Large intestine (tissue), 3 donors: ENCODE data around the gene ITGA6. TPM values are rescaled to one million over a fixed set of nuclear protein-coding genes. Genes with fewer than 3 reads are reported as not detected.

Experiments
- DNase-seq, 2 donors: peaks; one replicate each; pipeline versions ENCODE4 v3.0.0 to v3.0.0-alpha.2; 2013
- H3K27ac ChIP-seq: one replicate; pipeline ENCODE4 v1.5.1; 2013; ENCODE audit warnings: low read length
- H3K27me3 ChIP-seq: 2 replicates; pipeline ENCODE4 v1.6.1; 2013; ENCODE audit warnings: low read length; ENCODE audit not compliant: control insufficient read depth, insufficient read depth
- H3K36me3 ChIP-seq: 2 replicates; pipeline ENCODE4 v1.6.1; 2013; ENCODE audit warnings: low read length; ENCODE audit not compliant: control insufficient read depth, insufficient read depth
- H3K4me1 ChIP-seq: one replicate; pipeline ENCODE4 v1.6.1; 2013; ENCODE audit warnings: low read length; ENCODE audit not compliant: control insufficient read depth, insufficient read depth
- H3K4me3 ChIP-seq: one replicate; pipeline ENCODE4 v1.5.1; 2013; ENCODE audit warnings: low read length
- H3K9me3 ChIP-seq: one replicate; pipeline ENCODE4 v1.6.1; 2013; ENCODE audit warnings: mild to moderate bottlenecking, low read depth, low read length, moderate library complexity; ENCODE audit not compliant: control insufficient read depth
- WGBS: methylation state at CpG from one replicate; pipeline ENCODE4 v1.1.5; 2013; ENCODE audit warnings: low lambda C conversion rate; ENCODE audit not compliant: insufficient coverage; 5-methylcytosine and 5-hydroxymethylcytosine counted together
- polyA plus RNA-seq: library from polyadenylated mRNA; unstranded; fragments of 120-200 nt; gene quantifications from one replicate; pipeline ENCODE4 v1.2.1, GENCODE V29; 2013

Gene ITGA6
- polyA plus RNA-seq, 1 donor: 75.8 TPM

DNA sequence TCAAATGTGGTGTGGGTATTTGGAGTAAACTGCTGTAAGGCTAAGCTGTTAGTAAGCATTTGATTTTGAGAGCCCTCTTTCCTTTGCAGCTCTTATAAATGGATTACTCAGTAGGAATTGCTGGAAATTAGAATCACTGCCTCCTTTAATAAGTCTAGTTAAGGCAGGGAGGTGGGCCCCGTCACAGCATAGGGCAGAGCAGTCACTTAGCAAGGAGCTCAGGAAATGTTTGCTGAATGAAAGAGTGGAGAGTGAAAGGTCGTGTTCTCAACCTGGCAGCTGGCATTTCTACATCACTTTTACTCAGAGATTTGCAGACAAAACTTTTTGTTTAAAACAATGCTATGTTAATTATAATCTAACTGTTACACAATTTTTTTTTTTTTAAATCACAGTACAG is 25.5 kb downstream of the ITGA6 start:
- H3K27me3 ChIP-seq: no peaks in the 10 kb centered on the region
- peaks cover 37% of the 10 kb centered on the region for H3K4me1 ChIP-seq
- H3K9me3 ChIP-seq: no peaks in the 10 kb centered on the region
- no peak for DNase-seq
- no peak overlapping the region for H3K4me3 ChIP-seq
- H3K36me3 ChIP-seq: no peaks in the 10 kb centered on the region
- WGBS: no CpG with 5 or more reads among the region's 2 CpGs
- H3K27ac ChIP-seq: no peak overlapping the region

DNA sequence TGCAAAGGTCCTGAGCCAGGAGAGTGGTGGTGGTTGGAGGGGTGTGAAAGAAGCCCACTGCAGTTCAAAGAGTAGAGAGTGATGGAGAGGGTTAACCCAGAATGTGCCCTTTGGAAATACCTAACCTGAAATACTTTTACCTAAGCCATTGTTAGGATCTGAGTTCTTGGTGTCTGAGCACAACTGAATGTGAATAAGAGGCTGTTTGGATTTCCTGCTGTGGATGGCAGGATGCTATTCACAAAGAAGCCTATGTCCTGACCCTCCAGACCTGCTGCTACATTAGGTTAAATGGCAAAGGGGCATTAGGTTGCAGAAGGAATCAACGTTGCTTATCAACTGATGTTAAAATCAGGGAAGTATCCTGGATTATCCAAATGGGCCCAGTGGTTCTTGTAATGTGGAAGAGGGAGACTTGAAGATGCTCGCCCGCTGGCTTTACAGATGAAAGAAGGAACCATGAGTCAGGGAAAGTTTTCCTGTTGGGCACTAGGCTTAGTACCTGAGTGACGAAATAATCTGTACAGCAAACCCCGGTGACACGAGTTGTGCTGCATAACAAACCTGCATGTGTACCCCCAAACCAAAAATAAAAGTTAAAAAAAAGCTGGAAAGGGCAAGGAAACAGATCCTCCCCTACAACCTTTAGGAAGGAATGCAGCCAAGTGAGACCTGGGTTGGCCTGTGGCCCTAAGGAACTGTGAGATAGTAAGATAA is 27.2 kb downstream of the ITGA6 start:
- H3K27ac ChIP-seq: no peak overlapping the region
- H3K4me3 ChIP-seq: no peak overlapping the region
- H3K4me1 ChIP-seq: peaks cover 21% of the 10 kb centered on the region
- no CpG with 5 or more reads among the region's 6 CpGs for WGBS
- no peaks in the 10 kb centered on the region for H3K36me3 ChIP-seq
- no peaks in the 10 kb centered on the region for H3K9me3 ChIP-seq
- H3K27me3 ChIP-seq: no peaks in the 10 kb centered on the region
- DNase-seq: no peak

DNA sequence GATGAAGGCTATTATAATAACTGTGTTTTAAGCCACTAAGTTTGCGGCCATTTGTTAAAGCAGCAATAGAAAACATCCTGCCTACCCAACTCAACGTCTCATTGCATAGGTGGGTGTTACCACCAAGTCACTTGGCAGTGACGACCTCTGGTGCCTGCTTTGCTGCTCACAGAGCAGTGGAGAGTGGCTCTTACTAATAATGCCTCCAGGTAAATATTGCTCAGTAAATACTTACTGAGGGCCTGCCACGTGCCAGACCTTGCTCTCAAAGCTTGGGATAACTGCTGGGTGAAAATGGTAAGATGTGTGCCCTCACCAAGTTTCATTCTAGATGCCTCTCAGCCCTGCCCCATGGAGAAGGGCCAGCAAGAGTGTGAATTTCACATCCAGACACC is 27.7 kb downstream of the ITGA6 start:
- H3K9me3 ChIP-seq: no peaks in the 10 kb centered on the region
- no CpG with 5 or more reads among the region's 4 CpGs for WGBS
- no peaks in the 10 kb centered on the region for H3K36me3 ChIP-seq
- H3K27me3 ChIP-seq: no peaks in the 10 kb centered on the region
- no peak overlapping the region for H3K4me3 ChIP-seq
- peak in 1 of 2 donors; percentile 68 for DNase-seq
- H3K27ac ChIP-seq: peak overlapping the region; percentile 2
- H3K4me1 ChIP-seq: peaks cover 21% of the 10 kb centered on the region

GRCh38 chr2:172456002-172456401 is 28.6 kb downstream of the ITGA6 start:
- WGBS: no CpG with 5 or more reads among the region's 4 CpGs
- Histone ChIP-seq H3K9me3 (no peaks in the 10 kb centered on the region), H3K36me3 (no peaks in the 10 kb centered on the region), H3K27me3 (no peaks in the 10 kb centered on the region), H3K4me3 (no peak overlapping the region), H3K27ac (peak overlapping the region; percentile 31), H3K4me1 (peaks cover 22% of the 10 kb centered on the region)
- peak in 1 of 2 donors; percentile 51 for DNase-seq

GRCh38 chr2:172457536-172457935 is 30.1 kb downstream of the ITGA6 start:
- WGBS: 95% methylated on average over 2 of the region's 4 CpGs
- H3K4me3 ChIP-seq: no peak overlapping the region
- H3K4me1 ChIP-seq: peaks cover 37% of the 10 kb centered on the region
- no peaks in the 10 kb centered on the region for H3K27me3 ChIP-seq
- DNase-seq: no peak
- no peaks in the 10 kb centered on the region for H3K9me3 ChIP-seq
- no peak overlapping the region for H3K27ac ChIP-seq
- no peaks in the 10 kb centered on the region for H3K36me3 ChIP-seq

DNA sequence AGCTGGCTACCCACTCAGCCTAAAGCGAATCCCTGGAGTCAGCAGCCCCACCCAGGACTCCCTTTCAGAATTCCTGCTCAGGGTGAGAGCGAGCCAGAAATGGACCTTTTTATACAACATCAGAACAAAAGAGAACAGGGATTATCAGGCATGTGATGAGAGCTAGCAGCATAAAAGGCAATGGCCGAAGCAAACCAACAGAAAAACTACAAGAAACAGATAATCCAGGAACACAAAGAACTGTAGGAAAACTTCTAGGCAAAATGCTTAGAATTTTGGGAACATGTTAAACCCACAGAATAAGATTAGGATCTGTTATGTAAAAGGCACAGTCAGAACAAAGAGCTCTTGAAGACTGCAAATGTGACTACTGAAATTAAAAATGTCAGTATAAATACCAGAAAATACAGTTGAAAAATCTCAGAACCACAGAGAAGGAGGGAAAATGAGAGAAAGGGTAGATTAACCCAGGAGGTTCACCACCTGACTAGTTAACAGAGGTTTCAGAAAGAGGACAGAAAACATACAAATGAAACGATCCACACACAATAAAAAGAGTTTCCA is 31.3 kb downstream of the ITGA6 start:
- no peaks in the 10 kb centered on the region for H3K9me3 ChIP-seq
- WGBS: 100% methylated on average over 1 of the region's 4 CpGs
- no peak for DNase-seq
- H3K27me3 ChIP-seq: no peaks in the 10 kb centered on the region
- H3K36me3 ChIP-seq: no peaks in the 10 kb centered on the region
- H3K27ac ChIP-seq: no peak overlapping the region
- H3K4me3 ChIP-seq: no peak overlapping the region
- H3K4me1 ChIP-seq: peaks cover 44% of the 10 kb centered on the region

- Histone ChIP-seq H3K9me3 (no peaks in the 10 kb centered on the region), H3K36me3 (no peaks in the 10 kb centered on the region), H3K27ac (no peak overlapping the region), H3K4me3 (no peak overlapping the region), H3K27me3 (no peaks in the 10 kb centered on the region), H3K4me1 (peaks cover 52% of the 10 kb centered on the region)
- WGBS: no CpG with 5 or more reads among the region's 1 CpG
- no peak for DNase-seq
Measured at GRCh38 chr2:172460780-172461201, 33.4 kb downstream of the ITGA6 start.

- WGBS: no CpG with 5 or more reads among the region's 11 CpGs
- H3K4me1 ChIP-seq: peaks cover 45% of the 10 kb centered on the region
- no peak overlapping the region for H3K4me3 ChIP-seq
- no peaks in the 10 kb centered on the region for H3K9me3 ChIP-seq
- H3K27me3 ChIP-seq: no peaks in the 10 kb centered on the region
- no peaks in the 10 kb centered on the region for H3K36me3 ChIP-seq
- peak overlapping the region; percentile 21 for H3K27ac ChIP-seq
- DNase-seq: peak; percentile 58 to 73
Measured at GRCh38 chr2:172461591-172462372, 34.4 kb downstream of the ITGA6 start.

- no peak for DNase-seq
- peak overlapping the region; percentile 18 for H3K27ac ChIP-seq
- H3K27me3 ChIP-seq: no peaks in the 10 kb centered on the region
- H3K4me1 ChIP-seq: peaks cover 45% of the 10 kb centered on the region
- no peaks in the 10 kb centered on the region for H3K9me3 ChIP-seq
- WGBS: no CpG with 5 or more reads among the region's 11 CpGs
- H3K36me3 ChIP-seq: peaks cover 2% of the 10 kb centered on the region
- H3K4me3 ChIP-seq: no peak overlapping the region
Measured at GRCh38 chr2:172462373-172462848, 35.0 kb downstream of the ITGA6 start.

- Histone ChIP-seq H3K36me3 (peaks cover 4% of the 10 kb centered on the region), H3K4me1 (peaks cover 45% of the 10 kb centered on the region), H3K4me3 (no peak overlapping the region), H3K27me3 (no peaks in the 10 kb centered on the region), H3K9me3 (no peaks in the 10 kb centered on the region), H3K27ac (peak overlapping the region; percentile 18)
- no peak for DNase-seq
- WGBS: 100% methylated on average over 1 of the region's 5 CpGs
Measured at GRCh38 chr2:172462849-172463381, 35.5 kb downstream of the ITGA6 start.
